Mucosa of rectum (tissue), 2 donors: ENCODE measurements around the gene FNIP2.
"Not testable (repeated sequence)": the region's sequence is repeated elsewhere in the genome, so short reads cannot be mapped to it uniquely, and the experiment has no call there.

Experiments
- H3K27ac ChIP-seq, 2 donors: one replicate each; pipeline ENCODE4 v1.7.0; 2013; ENCODE audit warnings: inconsistent platforms in 2 of 2, low read depth in 2 of 2, low read length in 2 of 2
- H3K27me3 ChIP-seq, 2 donors: one replicate each; pipeline ENCODE4 v1.7.0; 2013; ENCODE audit warnings: low read length in 2 of 2; ENCODE audit not compliant: control insufficient read depth in 2 of 2, insufficient read depth in 2 of 2
- H3K36me3 ChIP-seq, 2 donors: one replicate each; pipeline ENCODE4 v1.7.0; 2013; ENCODE audit warnings: low read length in 2 of 2; ENCODE audit not compliant: control insufficient read depth in 2 of 2, insufficient read depth in 2 of 2
- H3K4me1 ChIP-seq, 2 donors: one replicate each; pipeline ENCODE4 v1.7.0; 2013; ENCODE audit warnings: low read length in 2 of 2, mild to moderate bottlenecking in 1 of 2; ENCODE audit not compliant: control insufficient read depth in 2 of 2, insufficient read depth in 2 of 2
- H3K4me3 ChIP-seq, 2 donors: one replicate each; pipeline ENCODE4 v1.7.0; 2013; ENCODE audit warnings: low read length in 2 of 2
- H3K9ac ChIP-seq, 2 donors: one replicate each; pipeline ENCODE4 v1.7.0; 2013; ENCODE audit warnings: low read length in 2 of 2, low read depth in 1 of 2, mild to moderate bottlenecking in 1 of 2
- H3K9me3 ChIP-seq, 2 donors: one replicate each; pipeline ENCODE4 v1.7.0; 2013; ENCODE audit warnings: low read length in 2 of 2; ENCODE audit not compliant: control insufficient read depth in 2 of 2
- donor health status: healthy.
- donor health status: Normal muscosa, but diverticular disease.

FNIP2 gene

DNA sequence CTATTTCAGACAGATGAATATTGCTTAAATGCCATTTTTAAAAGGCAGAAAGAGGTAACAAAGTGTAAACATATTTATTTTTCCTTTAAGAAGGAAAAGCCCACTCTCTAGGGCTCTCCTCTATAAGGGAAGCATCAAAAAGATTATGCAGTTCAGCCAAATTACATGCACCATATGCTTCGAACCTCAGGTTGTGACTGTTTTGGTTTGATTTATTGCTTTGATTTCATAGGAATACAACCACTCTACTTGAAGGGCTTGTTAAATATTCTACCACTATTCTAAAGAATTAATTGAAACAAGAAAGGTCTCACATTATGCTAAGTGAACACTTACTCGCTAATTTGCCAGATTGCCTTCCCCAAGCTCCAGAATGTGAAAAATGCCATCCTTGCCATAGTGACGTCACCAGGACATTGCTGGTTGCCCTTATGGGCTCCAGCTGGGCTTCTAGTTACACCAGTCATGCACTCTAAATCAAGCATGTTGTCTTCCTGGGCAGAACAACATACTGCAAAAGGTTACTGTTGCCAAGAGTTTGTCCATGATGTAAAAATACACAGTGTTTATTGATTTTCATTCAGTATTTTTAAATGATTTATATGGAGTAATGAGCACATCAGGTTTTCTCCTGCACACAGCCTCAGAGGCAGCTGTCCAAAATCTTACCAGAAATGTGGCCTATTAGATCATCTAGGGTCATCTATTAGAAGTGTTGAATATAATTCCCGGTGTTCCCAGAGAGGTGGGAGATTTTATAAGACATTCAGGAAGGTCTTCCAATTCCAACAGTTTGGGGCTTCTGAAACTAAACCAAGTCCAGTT lies 169.6 kb downstream of the FNIP2 start:
- Histone ChIP-seq H3K4me1 (no peaks in the 10 kb centered on the region), H3K9ac (no peak overlapping the region), H3K4me3 (no peak overlapping the region), H3K27me3 (no peaks in the 10 kb centered on the region), H3K36me3 (no peaks in the 10 kb centered on the region), H3K9me3 (no peaks in the 10 kb centered on the region), H3K27ac (no peak overlapping the region)

DNA sequence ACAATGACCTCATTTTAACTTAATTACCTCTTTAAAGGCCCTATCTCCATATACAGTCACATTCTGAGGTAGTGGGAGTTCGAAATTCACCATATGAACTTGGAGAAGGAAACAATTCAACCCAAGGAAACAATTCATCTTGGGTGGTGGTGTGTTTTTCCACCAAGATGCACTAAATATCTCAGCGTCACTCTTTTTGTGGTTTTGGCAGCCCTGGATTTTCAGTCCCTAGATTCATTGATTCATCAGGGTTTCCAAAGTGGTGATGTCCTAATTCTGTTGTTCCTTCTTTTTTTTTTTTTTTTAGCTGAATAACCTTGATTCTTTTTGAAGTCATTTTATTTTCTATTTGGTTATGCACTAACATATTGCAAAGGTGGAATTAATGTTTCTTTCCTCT lies 171.4 kb downstream of the FNIP2 start:
- Histone ChIP-seq H3K27me3 (no peaks in the 10 kb centered on the region), H3K36me3 (no peaks in the 10 kb centered on the region), H3K9ac (no peak overlapping the region), H3K9me3 (no peaks in the 10 kb centered on the region), H3K27ac (no peak overlapping the region), H3K4me1 (no peaks in the 10 kb centered on the region), H3K4me3 (no peak overlapping the region)

DNA sequence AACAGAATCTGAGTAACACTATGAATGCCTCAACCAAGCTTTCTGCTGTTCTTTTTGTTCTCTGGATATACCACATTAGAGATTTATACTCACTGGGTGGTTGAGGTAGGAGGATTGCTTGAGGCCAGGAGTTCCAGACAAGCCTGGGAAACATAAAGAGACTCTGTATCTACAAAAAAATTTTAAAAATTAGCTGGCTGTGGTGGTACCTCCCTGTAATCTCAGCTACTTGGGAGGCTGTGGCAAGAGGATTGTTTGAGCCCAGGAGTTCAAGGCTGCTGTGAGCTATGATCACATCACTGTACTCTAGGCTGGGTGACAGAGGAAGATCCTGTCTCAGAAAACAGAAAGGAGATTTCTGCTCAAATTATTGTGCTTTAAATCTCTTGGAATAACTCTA lies 172.5 kb downstream of the FNIP2 start:
- Histone ChIP-seq H3K27ac (no peak overlapping the region), H3K36me3 (no peaks in the 10 kb centered on the region), H3K4me3 (no peak overlapping the region), H3K4me1 (no peaks in the 10 kb centered on the region), H3K27me3 (no peaks in the 10 kb centered on the region), H3K9me3 (no peaks in the 10 kb centered on the region), H3K9ac (no peak overlapping the region)

DNA sequence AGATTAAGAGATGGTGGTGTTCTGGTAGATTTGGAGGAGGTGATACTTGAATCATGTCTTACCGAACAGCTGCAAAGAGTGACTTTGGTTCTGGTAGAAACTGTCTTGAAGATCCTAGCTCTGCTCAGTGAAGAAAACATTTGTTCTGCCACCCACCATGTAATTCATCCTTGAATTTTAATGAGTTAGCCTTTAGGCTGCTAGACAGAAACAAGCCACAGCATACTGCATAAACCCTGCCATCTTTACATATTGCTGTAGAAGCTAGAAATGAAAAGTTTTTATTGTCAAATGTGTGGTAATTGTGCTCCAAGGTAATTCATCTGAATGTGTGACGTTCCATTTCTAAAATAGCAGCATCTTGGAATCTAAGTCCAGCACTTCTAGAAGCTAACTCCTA lies 173.1 kb downstream of the FNIP2 start:
- H3K4me3 ChIP-seq = no peak overlapping the region
- no peaks in the 10 kb centered on the region for H3K9me3 ChIP-seq
- no peaks in the 10 kb centered on the region for H3K4me1 ChIP-seq
- no peak overlapping the region for H3K9ac ChIP-seq
- H3K36me3 ChIP-seq = no peaks in the 10 kb centered on the region
- no peak overlapping the region for H3K27ac ChIP-seq
- H3K27me3 ChIP-seq = no peaks in the 10 kb centered on the region

DNA sequence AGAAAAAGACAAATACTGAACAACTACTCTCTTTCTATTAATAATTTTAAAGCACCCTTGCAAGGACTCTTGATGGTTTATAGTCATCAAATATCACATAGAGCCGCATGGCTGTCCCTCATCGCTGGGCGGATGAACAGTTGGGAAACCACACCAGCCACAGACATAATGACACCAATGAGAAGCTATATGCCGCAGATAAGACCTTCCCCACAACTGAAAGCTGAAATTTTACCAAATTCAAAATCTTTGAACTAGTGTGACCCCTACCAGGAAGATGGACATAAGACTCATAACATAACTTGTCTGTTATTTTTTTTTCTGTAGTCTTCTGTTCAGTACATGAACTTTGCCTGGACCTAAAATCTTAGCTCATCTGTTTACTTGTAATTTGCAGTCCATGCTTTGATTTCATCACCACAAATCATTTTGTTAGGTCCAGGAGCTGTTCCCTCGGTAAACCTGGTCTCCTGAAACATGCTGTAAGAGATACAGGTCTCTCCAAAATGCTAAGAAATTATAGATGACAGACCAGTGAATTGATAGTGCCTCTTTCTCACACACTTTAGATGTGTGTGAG lies 176.8 kb downstream of the FNIP2 start:
- Histone ChIP-seq H3K27me3 (no peaks in the 10 kb centered on the region), H3K27ac (no peak overlapping the region), H3K9ac (no peak overlapping the region), H3K9me3 (no peaks in the 10 kb centered on the region), H3K4me1 (no peaks in the 10 kb centered on the region), H3K4me3 (no peak overlapping the region), H3K36me3 (no peaks in the 10 kb centered on the region)

DNA sequence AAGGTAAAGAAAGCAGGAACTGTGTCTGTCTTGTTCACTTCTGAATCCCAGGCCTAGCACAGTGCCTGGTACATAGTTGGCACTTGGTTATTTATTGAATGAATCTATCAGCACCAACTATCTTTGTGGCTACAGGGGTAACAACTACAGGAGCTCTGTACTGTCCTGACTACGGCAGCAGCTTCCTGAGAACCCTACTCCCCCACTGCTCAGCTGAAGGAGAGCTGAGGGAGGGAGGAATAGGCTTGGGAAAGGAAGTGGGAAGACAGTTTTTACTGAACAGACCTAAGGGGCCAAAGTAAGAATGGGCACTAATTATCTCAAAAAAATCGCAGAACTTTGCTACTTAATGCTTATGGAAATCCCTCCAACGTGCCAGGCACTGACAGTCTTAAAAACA lies 178.0 kb downstream of the FNIP2 start:
- no peaks in the 10 kb centered on the region for H3K36me3 ChIP-seq
- H3K9me3 ChIP-seq = peaks cover 0 to 2% of the 10 kb centered on the region in 2 donors
- H3K27ac ChIP-seq = no peak overlapping the region
- no peaks in the 10 kb centered on the region for H3K27me3 ChIP-seq
- no peak overlapping the region for H3K4me3 ChIP-seq
- no peaks in the 10 kb centered on the region for H3K4me1 ChIP-seq
- no peak overlapping the region for H3K9ac ChIP-seq

DNA sequence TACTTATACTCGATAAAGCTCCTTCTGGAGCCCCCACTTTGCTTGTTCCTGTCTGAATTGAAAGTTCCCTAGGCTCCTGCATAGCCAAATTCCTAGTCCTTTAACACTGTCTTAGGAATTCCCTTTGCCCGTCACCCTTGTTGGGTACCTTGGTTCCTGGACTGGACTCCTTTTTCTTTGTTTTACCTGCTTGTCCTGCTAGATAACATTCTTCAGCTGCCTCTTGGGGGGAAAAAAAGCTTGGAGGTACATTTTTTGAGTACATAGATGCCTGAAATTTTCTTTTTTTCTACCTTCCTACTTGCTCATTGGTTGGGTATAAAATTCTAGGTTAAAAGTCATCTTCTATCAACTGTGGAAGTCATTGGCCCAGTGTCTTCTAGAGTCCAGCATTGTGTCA lies 179.2 kb downstream of the FNIP2 start:
- Histone ChIP-seq H3K4me1 (peaks cover under 1 to 1% of the 10 kb centered on the region in 2 donors), H3K9me3 (peaks cover 3% of the 10 kb centered on the region in 2 donors), H3K36me3 (no peaks in the 10 kb centered on the region), H3K9ac (no peak overlapping the region), H3K27me3 (no peaks in the 10 kb centered on the region), H3K4me3 (no peak overlapping the region), H3K27ac (no peak overlapping the region)

DNA sequence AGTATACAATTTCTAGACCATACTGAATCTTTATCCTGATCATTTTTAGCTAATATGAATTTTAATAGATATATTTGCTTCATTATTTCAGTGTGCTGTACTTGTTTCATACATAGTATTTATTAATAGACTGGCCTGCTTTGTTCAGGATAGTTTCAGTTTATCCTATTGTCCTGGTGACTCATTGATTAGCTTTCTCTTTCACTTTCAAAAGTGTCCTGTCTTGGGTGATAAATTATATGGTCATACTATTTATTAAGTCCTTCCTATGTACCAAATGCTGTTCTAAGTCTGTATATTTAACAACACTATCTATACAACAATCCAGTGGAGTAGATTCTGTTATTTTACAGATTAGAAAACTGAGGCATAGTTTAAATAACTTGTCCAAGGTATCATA lies 180.3 kb downstream of the FNIP2 start:
- Histone ChIP-seq H3K4me3 (no peak overlapping the region), H3K27ac (no peak overlapping the region), H3K4me1 (peaks cover 6 to 10% of the 10 kb centered on the region in 2 donors), H3K36me3 (no peaks in the 10 kb centered on the region), H3K27me3 (no peaks in the 10 kb centered on the region), H3K9me3 (peaks cover 3% of the 10 kb centered on the region in 2 donors), H3K9ac (no peak overlapping the region)

DNA sequence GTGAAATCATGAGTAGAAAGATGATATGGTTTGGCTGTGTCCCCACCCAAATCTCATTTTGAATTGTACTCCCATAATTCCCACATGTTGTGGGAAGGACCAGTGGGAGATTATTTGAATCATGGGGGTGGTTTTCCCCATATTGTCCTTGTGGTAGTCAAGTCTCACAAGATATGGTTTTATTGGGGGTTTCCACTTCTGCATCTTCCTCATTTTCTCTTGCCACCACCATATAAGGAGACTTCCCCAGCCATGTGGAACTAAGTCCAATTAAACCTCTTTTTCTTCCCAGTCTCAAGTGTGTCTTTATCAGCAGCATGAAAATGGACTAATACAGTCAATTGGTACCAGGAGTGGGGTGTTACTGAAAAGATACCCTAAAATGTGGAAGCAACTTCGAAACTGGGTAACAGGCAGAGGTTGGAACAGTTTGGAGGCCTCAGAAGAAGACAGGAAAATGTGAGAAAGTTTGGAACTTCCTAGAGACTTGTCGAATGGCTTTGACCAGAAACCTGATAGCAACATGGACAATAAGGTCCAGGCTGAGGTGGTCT lies 183.5 kb downstream of the FNIP2 start:
- H3K9me3 ChIP-seq, H3K36me3 ChIP-seq, H3K27me3 ChIP-seq, H3K9ac ChIP-seq, H3K4me3 ChIP-seq, H3K27ac ChIP-seq: not testable (repeated sequence)
- H3K4me1 ChIP-seq = peaks cover 6 to 17% of the 10 kb centered on the region in 2 donors

DNA sequence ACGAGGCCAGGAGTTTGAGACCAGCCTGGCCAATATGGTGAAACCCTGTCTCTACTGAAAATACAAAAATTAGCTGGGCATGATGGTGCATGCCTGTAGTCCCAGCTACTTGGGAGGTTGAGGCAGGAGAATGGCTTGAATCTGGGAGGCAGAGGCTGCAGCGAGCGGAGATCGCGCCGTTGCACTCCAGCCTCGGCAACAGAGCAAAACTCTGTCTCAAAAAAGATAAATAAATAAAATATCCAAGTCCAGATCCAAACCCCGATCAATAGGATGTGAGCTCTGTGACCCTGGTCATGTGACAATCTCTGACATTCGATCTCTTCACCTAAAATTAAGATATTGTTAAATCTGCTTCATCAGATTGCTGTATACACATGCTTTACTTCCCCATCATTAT lies 187.5 kb downstream of the FNIP2 start:
- peaks cover 6 to 17% of the 10 kb centered on the region in 2 donors for H3K4me1 ChIP-seq
- not testable (repeated sequence) for H3K27me3 ChIP-seq, H3K36me3 ChIP-seq, H3K4me3 ChIP-seq, H3K9me3 ChIP-seq, H3K27ac ChIP-seq, H3K9ac ChIP-seq
